Nephron progenitor cell (in vitro differentiated cells): ENCODE data around the gene POFUT1.

ENCODE experiments used
- DNase-seq: peaks from one replicate; pipeline ENCODE4 v3.0.0; 2021
- H3K27ac Mint-ChIP-seq: 2 replicates; pipeline ENCODE4 v1.8.0; 2021; ENCODE audit warnings: mild to moderate bottlenecking, moderate library complexity, mixed read lengths
- H3K27me3 Mint-ChIP-seq: 2 replicates; pipeline ENCODE4 v1.8.0; 2021; ENCODE audit warnings: mild to moderate bottlenecking, low read depth, mixed read lengths; ENCODE audit not compliant: poor library complexity
- H3K36me3 Mint-ChIP-seq: 2 replicates; pipeline ENCODE4 v1.8.0; 2021; ENCODE audit warnings: low read depth, mixed read lengths
- H3K4me1 Mint-ChIP-seq: 2 replicates; pipeline ENCODE4 v1.8.0; 2021; ENCODE audit warnings: mixed read lengths
- H3K4me3 Mint-ChIP-seq: 2 replicates; pipeline ENCODE4 v1.8.0; 2021; ENCODE audit warnings: mild to moderate bottlenecking, moderate library complexity, mixed read lengths
- H3K9me3 Mint-ChIP-seq: 2 replicates; pipeline ENCODE4 v1.8.0; 2021; ENCODE audit warnings: mild to moderate bottlenecking, moderate library complexity, mixed read lengths
- TF ChIP-seq, protein P1 (sequence below): fragments of 200-600 bp; sonication (generic); IDR thresholded peaks from 2 replicates; pipeline ENCODE4 v1.5.0; 2021; ENCODE audit warnings: antibody characterized with exemption

POFUT1 gene

DNA sequence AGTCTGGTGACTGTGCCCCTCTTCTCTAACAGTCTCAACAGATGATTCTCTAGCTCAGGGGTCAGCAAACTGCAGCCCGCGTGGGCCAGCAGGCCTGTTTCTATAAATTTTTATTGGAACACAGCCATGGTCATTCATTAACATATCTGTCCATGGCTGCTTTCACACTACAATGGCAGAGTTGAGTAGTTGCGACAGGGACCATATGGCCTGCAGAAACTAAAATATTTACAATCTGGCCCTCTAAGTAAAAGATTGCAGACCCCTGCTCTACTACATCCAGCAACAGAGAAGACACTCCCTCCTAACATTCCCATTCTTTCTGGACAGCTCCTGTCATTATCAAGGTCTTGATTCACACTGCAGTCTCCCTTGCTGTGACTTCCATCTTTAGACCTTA is 45.3 kb upstream of the POFUT1 start:
- no peak overlapping the region for H3K4me3 Mint-ChIP-seq
- peaks cover 2% of the 10 kb centered on the region for H3K27me3 Mint-ChIP-seq
- peaks cover 10% of the 10 kb centered on the region for H3K4me1 Mint-ChIP-seq
- peak overlapping the region; percentile 27 for H3K27ac Mint-ChIP-seq
- no peak for DNase-seq
- H3K9me3 Mint-ChIP-seq = no peaks in the 10 kb centered on the region
- TF ChIP-seq, protein P1, sequence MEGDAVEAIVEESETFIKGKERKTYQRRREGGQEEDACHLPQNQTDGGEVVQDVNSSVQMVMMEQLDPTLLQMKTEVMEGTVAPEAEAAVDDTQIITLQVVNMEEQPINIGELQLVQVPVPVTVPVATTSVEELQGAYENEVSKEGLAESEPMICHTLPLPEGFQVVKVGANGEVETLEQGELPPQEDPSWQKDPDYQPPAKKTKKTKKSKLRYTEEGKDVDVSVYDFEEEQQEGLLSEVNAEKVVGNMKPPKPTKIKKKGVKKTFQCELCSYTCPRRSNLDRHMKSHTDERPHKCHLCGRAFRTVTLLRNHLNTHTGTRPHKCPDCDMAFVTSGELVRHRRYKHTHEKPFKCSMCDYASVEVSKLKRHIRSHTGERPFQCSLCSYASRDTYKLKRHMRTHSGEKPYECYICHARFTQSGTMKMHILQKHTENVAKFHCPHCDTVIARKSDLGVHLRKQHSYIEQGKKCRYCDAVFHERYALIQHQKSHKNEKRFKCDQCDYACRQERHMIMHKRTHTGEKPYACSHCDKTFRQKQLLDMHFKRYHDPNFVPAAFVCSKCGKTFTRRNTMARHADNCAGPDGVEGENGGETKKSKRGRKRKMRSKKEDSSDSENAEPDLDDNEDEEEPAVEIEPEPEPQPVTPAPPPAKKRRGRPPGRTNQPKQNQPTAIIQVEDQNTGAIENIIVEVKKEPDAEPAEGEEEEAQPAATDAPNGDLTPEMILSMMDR = no peak
- peaks cover 66% of the 10 kb centered on the region for H3K36me3 Mint-ChIP-seq

DNA sequence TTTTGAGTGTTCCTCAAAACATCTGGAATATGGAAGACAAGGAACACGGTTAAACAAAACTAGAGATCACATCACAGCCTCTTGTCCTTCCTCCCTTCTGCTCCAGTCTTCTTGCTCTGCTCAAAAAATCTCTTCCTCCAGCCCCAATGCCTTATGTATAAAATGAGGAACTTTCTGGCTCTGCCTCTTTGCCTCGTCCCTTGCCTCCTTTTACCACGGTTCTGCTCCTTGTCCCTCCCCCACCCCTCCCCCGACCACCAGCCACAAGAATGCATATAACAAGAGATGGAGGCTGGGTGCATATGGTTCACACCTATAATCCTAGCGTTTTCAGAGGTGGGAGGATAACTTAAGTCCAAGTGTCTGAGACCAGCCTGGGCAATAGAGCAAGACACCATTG is 43.7 kb upstream of the POFUT1 start:
- TF ChIP-seq, protein P1 = no peak
- peaks cover 2% of the 10 kb centered on the region for H3K27me3 Mint-ChIP-seq
- H3K36me3 Mint-ChIP-seq = peaks cover 55% of the 10 kb centered on the region

GRCh38 chr20:32164984-32165735 is 42.5 kb upstream of the POFUT1 start:
- TF ChIP-seq, protein P1 = no peak
- Mint-ChIP-seq H3K27me3 (peaks cover 2% of the 10 kb centered on the region), H3K4me3 (no peak overlapping the region), H3K4me1 (peaks cover 29% of the 10 kb centered on the region), H3K9me3 (no peaks in the 10 kb centered on the region), H3K27ac (peak overlapping the region; percentile 83), H3K36me3 (peaks cover 43% of the 10 kb centered on the region)
- DNase-seq = no peak

More for the DNA sequence above, 43.7 kb upstream of the POFUT1 start:
- no peaks in the 10 kb centered on the region for H3K9me3 Mint-ChIP-seq
- no peak overlapping the region for H3K27ac Mint-ChIP-seq
- peaks cover 21% of the 10 kb centered on the region for H3K4me1 Mint-ChIP-seq
- no peak overlapping the region for H3K4me3 Mint-ChIP-seq
- DNase-seq = no peak

GRCh38 chr20:32165836-32166545 is 41.7 kb upstream of the POFUT1 start:
- H3K4me1 Mint-ChIP-seq = peaks cover 33% of the 10 kb centered on the region

DNA sequence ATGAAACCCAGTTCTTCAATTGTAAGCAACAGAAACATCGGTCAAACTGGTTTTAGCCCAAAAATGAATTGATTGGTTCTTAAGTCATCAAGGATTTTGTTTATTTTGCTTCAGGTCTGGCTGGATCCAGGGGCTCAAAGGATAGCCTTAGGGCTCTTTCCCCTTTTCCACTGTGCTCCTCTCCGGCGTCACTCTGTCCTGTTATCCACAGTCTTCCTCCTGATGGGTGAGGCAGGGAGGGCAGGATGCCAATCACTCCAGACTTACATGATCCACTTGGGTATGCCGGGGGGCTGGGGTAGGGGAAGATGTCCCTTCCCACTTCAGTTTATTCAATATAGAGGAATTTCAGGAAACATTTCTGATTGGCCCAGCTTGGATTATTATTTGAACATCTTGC is 40.1 kb upstream of the POFUT1 start:
- H3K27me3 Mint-ChIP-seq = peaks cover 2% of the 10 kb centered on the region

More at GRCh38 chr20:32165836-32166545, 41.7 kb upstream of the POFUT1 start:
- Mint-ChIP-seq H3K36me3 (peaks cover 38% of the 10 kb centered on the region), H3K9me3 (no peaks in the 10 kb centered on the region), H3K27ac (peak overlapping the region; percentile 91), H3K27me3 (peaks cover 2% of the 10 kb centered on the region), H3K4me3 (no peak overlapping the region)
- TF ChIP-seq, protein P1 = no peak
- no peak for DNase-seq

More for the DNA sequence above, 40.1 kb upstream of the POFUT1 start:
- no peak for DNase-seq
- Mint-ChIP-seq H3K9me3 (no peaks in the 10 kb centered on the region), H3K4me1 (peaks cover 33% of the 10 kb centered on the region), H3K4me3 (no peak overlapping the region), H3K36me3 (peaks cover 23% of the 10 kb centered on the region), H3K27ac (peak overlapping the region; percentile 34)
- TF ChIP-seq, protein P1 = no peak
